Measurements from ENCODE around the gene ZDHHC14.

ZDHHC14 gene

GRCh38 chr6:157648561-157648960 is 267.6 kb downstream of the ZDHHC14 start:
- DNase-seq (ENCODE audit: low read depth, low spot score) = no peak
- ChIA-PET CTCF (interaction anchor here (0.8 to 1.0 kb wide), 3 partner anchors 15 to 19 kb away, joined by 3 to 4 read pairs (median 4); no protein-coding TSS in a partner anchor), POLR2A (interaction anchor here (0.6 to 0.7 kb wide), 2 partner anchors 108 to 275 kb away, joined by 3 read pairs; no protein-coding TSS in a partner anchor)
- no peak overlapping the region for H3K4me3 ChIP-seq (ENCODE audit: low read depth, low read length)
- TF ChIP-seq CTCF (IDR thresholded peaks at IDR 0.05; ENCODE audit: insufficient read depth, low read length, missing control alignments) = no peak

GRCh38 chr6:157649311-157650260 is 268.6 kb downstream of the ZDHHC14 start:
- no peak for TF ChIP-seq CTCF (IDR thresholded peaks at IDR 0.05; ENCODE audit: insufficient read depth, low read length, missing control alignments)
- ChIA-PET CTCF (interaction anchor here (1.0 to 1.1 kb wide), 3 partner anchors 14 to 18 kb away, joined by 3 to 4 read pairs (median 4); no protein-coding TSS in a partner anchor), POLR2A (no interaction called here)
- no peak for DNase-seq (ENCODE audit: low read depth, low spot score)
- no peak overlapping the region for H3K4me3 ChIP-seq (ENCODE audit: low read depth, low read length)

GRCh38 chr6:157650261-157650640 is 269.3 kb downstream of the ZDHHC14 start:
- POLR2A ChIA-PET = no interaction called here
- H3K4me3 ChIP-seq (ENCODE audit: low read depth, low read length) = no peak overlapping the region
- no peak for TF ChIP-seq CTCF (IDR thresholded peaks at IDR 0.05; ENCODE audit: insufficient read depth, low read length, missing control alignments)
- CTCF ChIA-PET = interaction anchor here (1.1 kb wide), 1 partner anchor 17 kb away, joined by 4 read pairs; no protein-coding TSS in a partner anchor
- no peak for DNase-seq (ENCODE audit: low read depth, low spot score)

- CTCF ChIA-PET = interaction anchor here (1.1 kb wide), 1 partner anchor 17 kb away, joined by 4 read pairs; no protein-coding TSS in a partner anchor
- no peak for TF ChIP-seq CTCF (IDR thresholded peaks at IDR 0.05; ENCODE audit: insufficient read depth, low read length, missing control alignments)
- DNase-seq (ENCODE audit: low read depth, low spot score) = no peak
- H3K4me3 ChIP-seq (ENCODE audit: low read depth, low read length) = no peak overlapping the region
- POLR2A ChIA-PET = no interaction called here
Measured at GRCh38 chr6:157650801-157651200, 269.8 kb downstream of the ZDHHC14 start.

- no peak for DNase-seq (ENCODE audit: low read depth, low spot score)
- no peak for TF ChIP-seq CTCF (IDR thresholded peaks at IDR 0.05; ENCODE audit: insufficient read depth, low read length, missing control alignments)
- H3K4me3 ChIP-seq (ENCODE audit: low read depth, low read length) = no peak overlapping the region
- ChIA-PET CTCF (no interaction called here), POLR2A (interaction anchor here (0.7 kb wide), 1 partner anchor 286 kb away, joined by 3 read pairs; no protein-coding TSS in a partner anchor)
Measured at GRCh38 chr6:157651731-157652490, 270.9 kb downstream of the ZDHHC14 start.

All from AG04449 (cell line).